B cell (primary cell): ENCODE data around the gene AGAP1. TPM values are rescaled to one million over a fixed set of nuclear protein-coding genes. Genes with fewer than 3 reads are reported as not detected.

Source experiments
- ATAC-seq: fragments of 200-7000 bp; cut with Tn5 transposase; one replicate; pipeline ENCODE4 v1.10.0; 2021; ENCODE audit warnings: low read depth, mild to moderate bottlenecking, moderate number of reproducible peaks, moderate library complexity
- CTCF ChIA-PET: fragments of 350-600 bp; sonication (Branson Sonifier 250); formaldehyde crosslinking; loops from one replicate; lab custom pipeline; 2021; ENCODE audit warnings: antibody characterized with exemption, inconsistent platforms; lab: Charles Lee
- POLR2A ChIA-PET: fragments of 350-600 bp; sonication (Branson Sonifier 250); formaldehyde crosslinking; loops from one replicate; lab custom pipeline; 2021; ENCODE audit warnings: antibody characterized with exemption; lab: Charles Lee
- DNase-seq: peaks from one replicate; pipeline ENCODE4 v3.0.0; 2013
- H2AFZ ChIP-seq: 2 replicates; pipeline ENCODE4 v1.6.1; 2012; ENCODE audit warnings: mild to moderate bottlenecking, low read depth, low read length; ENCODE audit not compliant: insufficient read depth, poor library complexity, severe bottlenecking
- H3K27ac ChIP-seq, 2 donors: 1 replicate in 1 of 2; 2 replicates in 1 of 2; pipeline ENCODE4 v1.5.1; 2012 to 2013; ENCODE audit warnings: low read length in 2 of 2, mild to moderate bottlenecking in 2 of 2, moderate library complexity in 1 of 2
- H3K27me3 ChIP-seq, 4 experiments: fragments of 200-600 bp in 1 of 4; sonication (generic) in 1 of 4; replicated peaks in 1 of 4; 1 replicate in 2 of 4; 2 replicates in 2 of 4; pipeline versions ENCODE4 v1.6.1 to v1.7.0; 2013 to 2016; ENCODE audit warnings: low read length in 3 of 4, mild to moderate bottlenecking in 2 of 4, mixed read lengths in 1 of 4, moderate library complexity in 1 of 4; ENCODE audit not compliant: insufficient read depth in 4 of 4, control insufficient read depth in 3 of 4; ENCODE audit errors: control extremely low read depth in 1 of 4
- H3K36me3 ChIP-seq, 2 experiments: replicated peaks in 1 of 2; 1 replicate in 1 of 2; 2 replicates in 1 of 2; pipeline versions ENCODE4 v1.6.1 to v1.7.1; 2013; ENCODE audit warnings: low read length in 1 of 2; ENCODE audit not compliant: insufficient read depth in 2 of 2, control insufficient read depth in 1 of 2; ENCODE audit errors: control extremely low read depth in 1 of 2, extremely low read depth in 1 of 2
- H3K4me1 ChIP-seq, 2 donors: fragments of 200-600 bp in 1 of 2; sonication (generic) in 1 of 2; 1 replicate in 1 of 2; 2 replicates in 1 of 2; pipeline versions ENCODE4 v1.5.1 to v1.6.1; 2013 to 2017; ENCODE audit warnings: low read length in 2 of 2; ENCODE audit not compliant: control insufficient read depth in 2 of 2, insufficient read depth in 2 of 2
- H3K4me2 ChIP-seq: replicated peaks from 2 replicates; pipeline ENCODE3; 2012; ENCODE audit warnings: mild to moderate bottlenecking, low read depth, low read length; ENCODE audit not compliant: poor library complexity, severe bottlenecking
- H3K4me3 ChIP-seq, 5 experiments: fragments of 200-600 bp in 1 of 5; sonication (generic) in 1 of 5; 1 replicate in 3 of 5; 2 replicates in 2 of 5; pipeline versions ENCODE4 v1.5.1 to v1.7.0; 2011 to 2016; ENCODE audit warnings: low read length in 4 of 5, mild to moderate bottlenecking in 4 of 5, low read depth in 2 of 5, control low read depth in 1 of 5, moderate library complexity in 1 of 5; ENCODE audit not compliant: insufficient read depth in 1 of 5; ENCODE audit errors: control extremely low read depth in 1 of 5, extremely low read depth in 1 of 5
- H3K79me2 ChIP-seq: fragments of 200-600 bp; sonication (generic); one replicate; pipeline ENCODE4 v1.6.0; 2016; ENCODE audit warnings: low read length; ENCODE audit not compliant: control insufficient read depth, insufficient read depth
- H3K9ac ChIP-seq: fragments of 200-600 bp; sonication (generic); 2 replicates; pipeline ENCODE4 v1.6.1; 2017; ENCODE audit warnings: mild to moderate bottlenecking, low read length, moderate library complexity
- H3K9me3 ChIP-seq, 3 donors: one replicate each; pipeline versions ENCODE4 v1.6.1 to v1.7.1; 2013; ENCODE audit warnings: low read length in 2 of 3; ENCODE audit not compliant: control insufficient read depth in 2 of 3, insufficient read depth in 1 of 3; ENCODE audit errors: control extremely low read depth in 1 of 3
- H4K20me1 ChIP-seq: 2 replicates; pipeline ENCODE4 v1.6.0; 2012; ENCODE audit warnings: mild to moderate bottlenecking, low read length; ENCODE audit not compliant: insufficient read depth, control insufficient read depth, poor library complexity, severe bottlenecking
- H3K27ac Mint-ChIP-seq: one replicate; pipeline ENCODE4 v1.8.0; 2021; ENCODE audit warnings: mixed read lengths
- H3K27me3 Mint-ChIP-seq: one replicate; pipeline ENCODE4 v1.8.0; 2021; ENCODE audit warnings: mixed read lengths
- H3K4me1 Mint-ChIP-seq: one replicate; pipeline ENCODE4 v1.8.0; 2021; ENCODE audit warnings: mixed read lengths
- H3K4me3 Mint-ChIP-seq: one replicate; pipeline ENCODE4 v1.8.0; 2021; ENCODE audit warnings: mixed read lengths
- H3K9me3 Mint-ChIP-seq: one replicate; pipeline ENCODE4 v1.8.0; 2022; ENCODE audit warnings: mixed read lengths; ENCODE audit not compliant: insufficient read depth
- CTCF ChIP-seq: fragments of 200-600 bp; IDR thresholded peaks from one replicate; pipeline ENCODE4 v1.8.0; 2022; ENCODE audit warnings: antibody characterized with exemption, mild to moderate bottlenecking
- EZH2 ChIP-seq: IDR thresholded peaks from 2 replicates; pipeline ENCODE4 v1.6.1; 2012; ENCODE audit warnings: borderline replicate concordance, low read depth, mild to moderate bottlenecking, moderate library complexity, low read length; ENCODE audit not compliant: insufficient read depth, poor library complexity, severe bottlenecking
- WGBS: methylation state at CpG from one replicate; pipeline ENCODE4 v1.1.5; 2013; ENCODE audit warnings: missing lambda C conversion rate; ENCODE audit not compliant: insufficient coverage; 5-methylcytosine and 5-hydroxymethylcytosine counted together
- intact Hi-C: fragments of 100-400 bp; cut with micrococcal nuclease; formaldehyde crosslinking; loops from one replicate; pipeline ENCODE4 v1.10.0; 2022
- polyA plus RNA-seq: library from polyadenylated mRNA; depleted of rRNA; stranded (reverse); fragments of >200 nt; gene quantifications from 2 replicates; pipeline ENCODE4 v1.2.3, GENCODE V29; 2012
- total RNA-seq, 2 donors: library from RNA; stranded (reverse); fragments of 120-200 nt in 1 of 2; gene quantifications; 1 replicate in 1 of 2; 2 replicates in 1 of 2; pipeline versions ENCODE4 v1.2.3 to v1.2.4, GENCODE V29; 2013 to 2022

AGAP1 gene
- total and polyA plus RNA-seq, 2 donors (not counting 1 experiment from before 2014, with no cell fraction given) = 0.01 TPM; not detected in 1

GRCh38 chr2:235876099-235876679 is 382.3 kb downstream of the AGAP1 start:
- H2AFZ ChIP-seq = no peak overlapping the region
- H3K4me2 ChIP-seq = no peak overlapping the region
- no peak overlapping the region for H3K4me3 Mint-ChIP-seq
- ChIA-PET POLR2A (no interaction called here), CTCF (no interaction called here)
- no peak for ATAC-seq
- no peak overlapping the region for H3K4me3 ChIP-seq
- 66% methylated on average over 7 of the region's 9 CpGs for WGBS
- H3K9me3 ChIP-seq = peaks cover 0 to 14% (median 0%) of the 10 kb centered on the region in 3 donors
- no peaks in the 10 kb centered on the region for H3K4me1 ChIP-seq
- no peak for TF ChIP-seq CTCF
- no peak for TF ChIP-seq EZH2
- H3K4me1 Mint-ChIP-seq = no peaks in the 10 kb centered on the region
- no peaks in the 10 kb centered on the region for H3K79me2 ChIP-seq
- no peaks in the 10 kb centered on the region for H3K27me3 Mint-ChIP-seq
- no peak overlapping the region for H3K27ac ChIP-seq
- intact Hi-C loops = no loop called here
- no peaks in the 10 kb centered on the region for H4K20me1 ChIP-seq
- no peaks in the 10 kb centered on the region for H3K36me3 ChIP-seq
- no peak for DNase-seq
- no peaks in the 10 kb centered on the region for H3K27me3 ChIP-seq
- no peak overlapping the region for H3K27ac Mint-ChIP-seq
- H3K9me3 Mint-ChIP-seq = peaks cover 3% of the 10 kb centered on the region
- no peak overlapping the region for H3K9ac ChIP-seq

GRCh38 chr2:235877275-235877802 is 383.5 kb downstream of the AGAP1 start:
- no peaks in the 10 kb centered on the region for H3K27me3 Mint-ChIP-seq
- ChIA-PET POLR2A (no interaction called here), CTCF (no interaction called here)
- intact Hi-C loops = no loop called here
- Histone ChIP-seq H3K4me1 (no peaks in the 10 kb centered on the region), H3K27me3 (no peaks in the 10 kb centered on the region), H3K4me3 (no peak overlapping the region), H3K9me3 (peaks cover 0 to 13% (median 0%) of the 10 kb centered on the region in 3 donors), H2AFZ (no peak overlapping the region), H3K9ac (no peak overlapping the region), H4K20me1 (no peaks in the 10 kb centered on the region), H3K36me3 (no peaks in the 10 kb centered on the region), H3K79me2 (no peaks in the 10 kb centered on the region), H3K27ac (no peak overlapping the region), H3K4me2 (no peak overlapping the region)
- ATAC-seq (no peak), DNase-seq (no peak)
- no peak overlapping the region for H3K4me3 Mint-ChIP-seq
- WGBS = 88% methylated on average over 8 of the region's 15 CpGs
- no peaks in the 10 kb centered on the region for H3K9me3 Mint-ChIP-seq
- no peak overlapping the region for H3K27ac Mint-ChIP-seq
- no peaks in the 10 kb centered on the region for H3K4me1 Mint-ChIP-seq
- TF ChIP-seq CTCF (no peak), EZH2 (no peak)
